ENCODE measurements around the gene ARCN1.
"Not testable (repeated sequence)": the region's sequence is repeated elsewhere in the genome, so short reads cannot be mapped to it uniquely, and the experiment has no call there.

Gene ARCN1

GRCh38 chr11:118544647-118545010 is 27.6 kb upstream of the ARCN1 start:
- no peak for DNase-seq

- DNase-seq = no peak
Measured at GRCh38 chr11:118545533-118545932, 26.7 kb upstream of the ARCN1 start.

GRCh38 chr11:118547132-118547531 is 25.1 kb upstream of the ARCN1 start:
- DNase-seq = no peak

- DNase-seq = no peak
Measured at GRCh38 chr11:118552341-118552740, 19.9 kb upstream of the ARCN1 start.

- DNase-seq = no peak
Measured at GRCh38 chr11:118560806-118561205, 11.4 kb upstream of the ARCN1 start.

- no peak for DNase-seq
Measured at GRCh38 chr11:118565051-118565450, 7.2 kb upstream of the ARCN1 start.

- no peak for DNase-seq
Measured at GRCh38 chr11:118569670-118570069, 2.5 kb upstream of the ARCN1 start.

GRCh38 chr11:118570787-118571186 is 1.4 kb upstream of the ARCN1 start:
- DNase-seq = no peak

- DNase-seq = not testable (repeated sequence)
Measured at GRCh38 chr11:118571701-118572060, 528 bp upstream of the ARCN1 start.

- no peak for DNase-seq
Measured at GRCh38 chr11:118572981-118573550, 857 bp downstream of the ARCN1 start.

GRCh38 chr11:118574636-118575035 is 2.4 kb downstream of the ARCN1 start:
- DNase-seq = no peak

- DNase-seq = not testable (repeated sequence)
Measured at GRCh38 chr11:118577995-118578394, 5.8 kb downstream of the ARCN1 start.

- DNase-seq = peak; percentile 32
Measured at GRCh38 chr11:118581057-118581456, 8.8 kb downstream of the ARCN1 start.

GRCh38 chr11:118587952-118588351 is 15.7 kb downstream of the ARCN1 start:
- DNase-seq = no peak

- DNase-seq = no peak
Measured at GRCh38 chr11:118592616-118593367, 20.6 kb downstream of the ARCN1 start.

GRCh38 chr11:118594984-118595383 is 22.8 kb downstream of the ARCN1 start:
- peak; percentile 57 for DNase-seq

- no peak for DNase-seq
Measured at GRCh38 chr11:118596224-118597146, 24.3 kb downstream of the ARCN1 start.

GRCh38 chr11:118597556-118597955 is 25.3 kb downstream of the ARCN1 start:
- no peak for DNase-seq

GRCh38 chr11:118602331-118602730 is 30.1 kb downstream of the ARCN1 start:
- DNase-seq = no peak

- DNase-seq = not testable (repeated sequence)
Measured at GRCh38 chr11:118603709-118604108, 31.5 kb downstream of the ARCN1 start.

- no peak for DNase-seq
Measured at GRCh38 chr11:118604566-118604965, 32.4 kb downstream of the ARCN1 start.

GRCh38 chr11:118605116-118605867 is 33.1 kb downstream of the ARCN1 start:
- DNase-seq = no peak
